Mesenchymal stem cell (in vitro differentiated cells and primary cell): Measurements from ENCODE around the gene TIMM23B. TPM values are rescaled to one million over a fixed set of nuclear protein-coding genes. Genes with fewer than 3 reads are reported as not detected.
A peak's percentile ranks its signal among the peaks of the same experiment; 100 is the strongest.
"Not testable (repeated sequence)": the region's sequence is repeated elsewhere in the genome, so short reads cannot be mapped to it uniquely, and the experiment has no call there.

Experiments used
- DNase-seq: peaks from one replicate; pipeline ENCODE4 v3.0.0-alpha.2; 2013
- H2AFZ ChIP-seq: one replicate; pipeline ENCODE4 v1.6.1; 2013; ENCODE audit warnings: low read depth, mild to moderate bottlenecking, control low read depth, inconsistent platforms, low read length, moderate library complexity
- H2AK5ac ChIP-seq: 2 replicates; pipeline ENCODE4 v1.6.1; 2013; ENCODE audit warnings: low read length, moderate library complexity, mild to moderate bottlenecking, inconsistent platforms; ENCODE audit not compliant: severe bottlenecking
- H2BK120ac ChIP-seq: one replicate; pipeline ENCODE4 v1.6.1; 2013; ENCODE audit warnings: low read depth, mild to moderate bottlenecking, inconsistent platforms, low read length, moderate library complexity
- H2BK12ac ChIP-seq, 2 experiments: one replicate each; pipeline ENCODE4 v1.6.1; 2013; ENCODE audit warnings: inconsistent platforms in 2 of 2, low read length in 2 of 2, mild to moderate bottlenecking in 2 of 2, moderate library complexity in 2 of 2, control low read depth in 1 of 2
- H2BK15ac ChIP-seq: one replicate; pipeline ENCODE4 v1.6.1; 2013; ENCODE audit warnings: mild to moderate bottlenecking, low read depth, inconsistent platforms; ENCODE audit not compliant: poor library complexity, severe bottlenecking
- H2BK5ac ChIP-seq: 2 replicates; pipeline ENCODE4 v1.6.1; 2013; ENCODE audit warnings: low read depth, mild to moderate bottlenecking, low read length, control low read depth, inconsistent platforms; ENCODE audit not compliant: poor library complexity, severe bottlenecking
- H3K14ac ChIP-seq, 2 experiments: one replicate each; pipeline ENCODE4 v1.6.1; 2013; ENCODE audit warnings: inconsistent platforms in 2 of 2, low read length in 2 of 2, control low read depth in 1 of 2, mild to moderate bottlenecking in 1 of 2, moderate library complexity in 1 of 2
- H3K18ac ChIP-seq, 2 experiments: one replicate each; pipeline ENCODE4 v1.6.1; 2013; ENCODE audit warnings: inconsistent platforms in 2 of 2, low read length in 2 of 2, control low read depth in 1 of 2, low read depth in 1 of 2, mild to moderate bottlenecking in 1 of 2
- H3K23ac ChIP-seq, 2 experiments: one replicate each; pipeline ENCODE4 v1.6.1; 2013; ENCODE audit warnings: inconsistent platforms in 2 of 2, low read length in 2 of 2, mild to moderate bottlenecking in 2 of 2, moderate library complexity in 2 of 2, control low read depth in 1 of 2
- H3K27ac ChIP-seq: 2 replicates; pipeline ENCODE4 v1.5.1; 2013; ENCODE audit warnings: mild to moderate bottlenecking, moderate library complexity, low read length, control low read depth, inconsistent platforms; ENCODE audit not compliant: poor library complexity, severe bottlenecking
- H3K27me3 ChIP-seq, 2 experiments: 2 replicates each; pipeline versions ENCODE4 v1.6.1 to v1.7.0; 2013; ENCODE audit warnings: low read length in 2 of 2, mild to moderate bottlenecking in 2 of 2, moderate library complexity in 2 of 2, control low read depth in 1 of 2, inconsistent platforms in 1 of 2; ENCODE audit not compliant: control insufficient read depth in 1 of 2, insufficient read depth in 1 of 2
- H3K36me3 ChIP-seq, 2 experiments: 2 replicates each; pipeline versions ENCODE4 v1.6.1 to v1.7.0; 2013; ENCODE audit warnings: low read length in 2 of 2, control low read depth in 1 of 2, inconsistent platforms in 1 of 2, low read depth in 1 of 2, mild to moderate bottlenecking in 1 of 2; ENCODE audit not compliant: insufficient read depth in 2 of 2, control insufficient read depth in 1 of 2
- H3K4ac ChIP-seq, 2 experiments: one replicate each; pipeline ENCODE4 v1.6.1; 2013; ENCODE audit warnings: inconsistent platforms in 2 of 2, low read length in 2 of 2, mild to moderate bottlenecking in 2 of 2, moderate library complexity in 2 of 2, control low read depth in 1 of 2, low read depth in 1 of 2
- H3K4me1 ChIP-seq: 2 replicates; pipeline ENCODE4 v1.6.1; 2013; ENCODE audit warnings: low read depth, low read length, control low read depth; ENCODE audit not compliant: control insufficient read depth, insufficient read depth
- H3K4me2 ChIP-seq: 2 replicates; pipeline ENCODE4 v1.6.1; 2013; ENCODE audit warnings: low read length, mild to moderate bottlenecking, inconsistent platforms; ENCODE audit not compliant: poor library complexity, severe bottlenecking
- H3K4me3 ChIP-seq, 2 experiments: 2 replicates each; pipeline versions ENCODE4 v1.5.1 to v1.7.0; 2013; ENCODE audit warnings: low read length in 2 of 2, mild to moderate bottlenecking in 2 of 2, control low read depth in 1 of 2, low read depth in 1 of 2; ENCODE audit not compliant: insufficient read depth in 1 of 2
- H3K79me1 ChIP-seq: replicated peaks from 2 replicates; pipeline ENCODE4 v1.6.1; 2013; ENCODE audit warnings: mild to moderate bottlenecking, control low read depth, low read length, inconsistent platforms; ENCODE audit not compliant: poor library complexity, severe bottlenecking
- H3K9ac ChIP-seq: 2 replicates; pipeline ENCODE4 v1.7.0; 2013; ENCODE audit warnings: mild to moderate bottlenecking, low read length, moderate library complexity
- H3K9me3 ChIP-seq: 2 replicates; pipeline ENCODE4 v1.7.0; 2013; ENCODE audit warnings: mild to moderate bottlenecking, low read length; ENCODE audit not compliant: control insufficient read depth
- H4K8ac ChIP-seq: one replicate; pipeline ENCODE4 v1.6.1; 2013; ENCODE audit warnings: inconsistent platforms, mild to moderate bottlenecking, low read length, moderate library complexity
- H4K91ac ChIP-seq: one replicate; pipeline ENCODE4 v1.6.1; 2013; ENCODE audit warnings: mild to moderate bottlenecking, low read length, inconsistent platforms
- WGBS: methylation state at CpG from one replicate; pipeline ENCODE4 v1.1.7; 2013; ENCODE audit warnings: mixed read lengths; 5-methylcytosine and 5-hydroxymethylcytosine counted together
- polyA plus RNA-seq, 2 experiments: library from polyadenylated mRNA; stranded (reverse); fragments of 200-250 nt; gene quantifications; one replicate each; pipeline ENCODE4 v1.2.3, GENCODE V29; 2013

The TIMM23B gene
- 10.4 TPM for polyA plus RNA-seq (2013, experiment 1 of 2)
- polyA plus RNA-seq (2013, experiment 2 of 2): 10.6 TPM

GRCh38 chr10:49941447-49942338, at the start of gene TIMM23B, which contains the start of gene PARG:
TSS of gene TIMM23B (plus strand) at chr10:49942053. CDS start at chr10:49942195, 142 bp downstream.
TSS of gene PARG (minus strand) at chr10:49942027. CDS start at chr10:49941725, 302 bp downstream.
- H3K4ac ChIP-seq: peak within 1 kb of the TSS; percentile 51 to 69
- not testable (repeated sequence) for H2BK12ac ChIP-seq, H3K36me3 ChIP-seq, H3K79me1 ChIP-seq, H3K4me1 ChIP-seq, H3K9me3 ChIP-seq, H3K27me3 ChIP-seq, H2BK15ac ChIP-seq, H3K23ac ChIP-seq, H3K14ac ChIP-seq, H2AK5ac ChIP-seq, H4K91ac ChIP-seq, H2BK120ac ChIP-seq
- peak within 1 kb of the TSS; percentile 73 for H3K27ac ChIP-seq
- under 1% methylated on average over 78 of the region's 81 CpGs for WGBS
- H3K4me2 ChIP-seq: peak within 1 kb of the TSS; percentile 49
- peak within 1 kb of the TSS; percentile 31 for H2BK5ac ChIP-seq
- H3K18ac ChIP-seq: peak within 1 kb of the TSS; percentile 21 to 85
- peak within 1 kb of the TSS; percentile 77 for H2AFZ ChIP-seq
- H4K8ac ChIP-seq: peak within 1 kb of the TSS; percentile 96
- peak within 1 kb of the TSS; percentile 98 for H3K9ac ChIP-seq
- peak within 1 kb of the TSS; percentile 78 to 96 for H3K4me3 ChIP-seq
- DNase-seq: peak; percentile 90

DNA sequence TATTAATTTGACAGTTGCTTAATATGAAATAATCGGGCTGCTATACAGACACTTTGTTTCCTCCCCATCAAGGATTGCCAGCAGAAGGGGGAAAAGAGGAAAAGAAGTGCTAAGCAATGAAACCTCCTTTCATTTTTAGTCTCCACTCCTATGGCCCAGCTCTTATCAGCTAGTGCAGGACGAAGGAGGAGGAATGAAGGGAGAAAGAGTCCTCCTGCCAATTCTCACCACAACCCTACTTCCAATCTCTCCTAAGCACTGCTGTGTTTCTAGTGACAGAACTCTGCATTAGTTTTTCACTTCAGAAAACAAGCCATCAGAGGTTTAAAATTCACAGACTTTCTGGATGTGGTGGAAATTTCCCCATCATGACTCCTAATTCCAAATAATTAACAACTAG, 41.9 kb upstream of the TIMM23B start:
- not testable (repeated sequence) for DNase-seq, H2BK12ac ChIP-seq, H3K4me1 ChIP-seq, H2AFZ ChIP-seq, H2AK5ac ChIP-seq, H2BK5ac ChIP-seq, H4K8ac ChIP-seq, H3K36me3 ChIP-seq, H3K4me2 ChIP-seq, H3K23ac ChIP-seq, H2BK15ac ChIP-seq, H3K79me1 ChIP-seq, H3K27ac ChIP-seq, H4K91ac ChIP-seq, H3K9me3 ChIP-seq, H3K4me3 ChIP-seq, H3K14ac ChIP-seq, H3K9ac ChIP-seq, H2BK120ac ChIP-seq, H3K27me3 ChIP-seq, H3K4ac ChIP-seq, H3K18ac ChIP-seq
- WGBS: no CpG with 5 or more reads among the region's 2 CpGs

DNA sequence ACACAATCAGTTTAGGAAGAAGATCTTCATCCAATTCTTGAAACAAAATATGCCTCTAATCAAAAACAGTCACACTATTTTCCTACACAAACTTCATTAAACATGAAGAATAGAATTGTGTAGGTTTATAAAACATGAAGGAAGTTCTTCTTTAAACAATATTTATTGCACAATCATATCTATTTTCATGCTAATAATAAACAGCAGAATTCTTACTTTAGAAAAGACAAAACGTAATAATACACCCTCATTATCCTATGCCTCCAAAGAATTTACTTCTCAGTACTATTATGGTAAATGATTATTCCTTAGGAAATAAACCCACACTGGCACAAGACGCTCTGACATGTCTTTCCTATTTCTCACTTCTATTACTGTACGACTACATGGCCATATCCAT, 41.4 kb upstream of the TIMM23B start:
- not testable (repeated sequence) for H4K91ac ChIP-seq, H2BK120ac ChIP-seq, H3K79me1 ChIP-seq, H3K4ac ChIP-seq, H3K27me3 ChIP-seq, H3K36me3 ChIP-seq, H3K9me3 ChIP-seq, H2BK5ac ChIP-seq, H3K23ac ChIP-seq, H4K8ac ChIP-seq, H2BK12ac ChIP-seq, H3K9ac ChIP-seq, H2AFZ ChIP-seq, H2AK5ac ChIP-seq, DNase-seq, H3K27ac ChIP-seq, H3K4me1 ChIP-seq, H3K4me2 ChIP-seq, H3K18ac ChIP-seq, H3K14ac ChIP-seq, H3K4me3 ChIP-seq, H2BK15ac ChIP-seq
- WGBS: no CpG with 5 or more reads among the region's 3 CpGs

DNA sequence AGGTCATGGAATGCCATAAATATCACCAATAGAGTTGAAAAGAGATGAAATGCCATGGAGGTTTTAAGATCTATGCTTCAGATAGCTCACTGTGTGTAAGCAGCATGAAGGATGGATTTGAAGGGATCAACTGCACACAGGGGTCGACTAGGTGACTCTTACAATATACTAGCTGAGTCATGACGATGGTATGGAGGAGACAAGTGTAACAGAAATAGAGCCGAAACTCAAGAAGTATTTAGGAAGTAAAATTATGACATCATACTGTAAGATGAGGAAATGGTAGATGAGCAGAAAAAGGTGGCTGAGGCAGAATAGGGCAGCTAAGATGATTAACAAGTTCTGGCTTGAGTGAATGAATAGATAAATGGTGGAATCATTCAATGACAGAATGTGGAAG, 38.0 kb upstream of the TIMM23B start:
- H3K27me3 ChIP-seq, H3K4ac ChIP-seq, H2BK120ac ChIP-seq, H3K36me3 ChIP-seq, H2BK12ac ChIP-seq, H3K4me3 ChIP-seq, H3K18ac ChIP-seq, H2AK5ac ChIP-seq, H2BK15ac ChIP-seq, H2AFZ ChIP-seq, H3K9me3 ChIP-seq, H2BK5ac ChIP-seq, H3K23ac ChIP-seq, H4K8ac ChIP-seq, H4K91ac ChIP-seq, DNase-seq, H3K4me2 ChIP-seq, H3K9ac ChIP-seq, H3K27ac ChIP-seq, H3K4me1 ChIP-seq, H3K79me1 ChIP-seq, H3K14ac ChIP-seq: not testable (repeated sequence)
- 72% methylated on average over 3 of the region's 3 CpGs for WGBS
